K562 (cell line): Measurements from ENCODE around the gene RING1. TPM values are rescaled to one million over a fixed set of nuclear protein-coding genes. Genes with fewer than 3 reads are reported as not detected.

Experiments
- ATAC-seq: fragments of 200-7000 bp; cut with Tn5 transposase; 3 replicates; pipeline ENCODE4 v1.9.1; 2020; ENCODE audit warnings: moderate library complexity
- BruUV-seq: library from RNA; stranded (reverse); fragments of 400-500 nt; replicated peaks from 2 replicates; lab custom pipeline; 2021; lab: Mats Ljungman, UMichigan
- CTCF ChIA-PET: fragments of 300-600 bp; formaldehyde crosslinking; extraction: SDS; loops from one replicate; lab custom pipeline; 2021; ENCODE audit warnings: low intra/inter-chr PET ratio; lab: Yijun Ruan, JAX
- POLR2A ChIA-PET: fragments of 300-600, 350-650 bp; sonication (Branson Sonifier 250); formaldehyde crosslinking; extraction: SDS; loops from one replicate; lab custom pipeline; 2021; ENCODE audit warnings: antibody characterized with exemption, inconsistent platforms; lab: Yijun Ruan, JAX
- DNase-seq, 4 experiments: peaks; one replicate each; pipeline versions ENCODE4 v3.0.0 to v3.0.0-alpha.2; 2011 to 2018; ENCODE audit warnings: low spot score in 3 of 4, mixed read lengths in 3 of 4; ENCODE audit errors: extremely low read depth in 1 of 4
- FAIRE-seq: peaks from 2 replicates; lab custom pipeline; 2011; peaks lifted over from hg19 to GRCh38; lab: Jason Lieb, UNC
- H2AFZ ChIP-seq: 2 replicates; pipeline ENCODE4 v1.6.0; 2011; ENCODE audit warnings: low read depth, low read length, control low read depth, inconsistent platforms
- H3K27ac ChIP-seq: fragments of 200-600 bp; 3 replicates; pipeline ENCODE4 v1.8.0; 2011; ENCODE audit warnings: low read depth, mild to moderate bottlenecking, control low read depth, inconsistent platforms, low read length, moderate library complexity, mixed read lengths; ENCODE audit errors: extremely low read depth
- H3K27me3 ChIP-seq, 2 experiments: fragments of 300-600 bp in 1 of 2; 2 replicates in 1 of 2; 3 replicates in 1 of 2; pipeline versions ENCODE4 v1.6.0 to v1.8.0; 2011; ENCODE audit warnings: inconsistent platforms in 2 of 2, low read length in 2 of 2, mild to moderate bottlenecking in 1 of 2, mixed read lengths in 1 of 2, moderate library complexity in 1 of 2; ENCODE audit not compliant: control insufficient read depth in 2 of 2, insufficient read depth in 2 of 2
- H3K36me3 ChIP-seq: fragments of 300-600 bp; 3 replicates; pipeline ENCODE4 v1.8.0; 2011; ENCODE audit warnings: mild to moderate bottlenecking, low read length, inconsistent platforms; ENCODE audit not compliant: control insufficient read depth, insufficient read depth
- H3K4me1 ChIP-seq, 2 experiments: fragments of 200-600 bp in 1 of 2; replicated peaks in 1 of 2; 2 replicates in 1 of 2; 3 replicates in 1 of 2; pipeline versions ENCODE4 v1.5.1 to v1.8.0; 2011; ENCODE audit warnings: inconsistent platforms in 2 of 2, low read length in 2 of 2, mild to moderate bottlenecking in 1 of 2, mixed read lengths in 1 of 2, moderate library complexity in 1 of 2; ENCODE audit not compliant: control insufficient read depth in 2 of 2, insufficient read depth in 2 of 2
- H3K4me2 ChIP-seq: 2 replicates; pipeline ENCODE4 v1.6.1; 2011; ENCODE audit warnings: low read length, control low read depth, inconsistent platforms, mixed read lengths; ENCODE audit not compliant: insufficient read depth
- H3K4me3 ChIP-seq: fragments of 200-600 bp; sonication (generic), shearing (Covaris generic); 2 replicates; pipeline ENCODE4 v1.5.1; 2016; ENCODE audit warnings: control low read depth, inconsistent platforms
- H3K79me2 ChIP-seq: fragments of 200-600 bp; 3 replicates; pipeline ENCODE4 v1.8.0; 2011; ENCODE audit warnings: low read length, inconsistent platforms; ENCODE audit not compliant: control insufficient read depth, insufficient read depth
- H3K9ac ChIP-seq, 2 experiments: 2 replicates each; pipeline versions ENCODE4 v1.6.0 to v1.6.1; 2011; ENCODE audit warnings: low read depth in 2 of 2, low read length in 2 of 2, control low read depth in 1 of 2, inconsistent platforms in 1 of 2, mild to moderate bottlenecking in 1 of 2, mixed read lengths in 1 of 2; ENCODE audit not compliant: insufficient read depth in 1 of 2
- H3K9me1 ChIP-seq: one replicate; pipeline ENCODE4 v1.6.0; 2011; ENCODE audit warnings: inconsistent platforms, mild to moderate bottlenecking, low read length, moderate library complexity; ENCODE audit not compliant: control insufficient read depth, insufficient read depth
- H3K9me3 ChIP-seq: replicated peaks from 2 replicates; pipeline ENCODE4 v1.5.1; 2011; ENCODE audit warnings: low read depth, low read length, inconsistent platforms; ENCODE audit not compliant: control insufficient read depth, insufficient read depth
- H4K20me1 ChIP-seq: replicated peaks from 2 replicates; pipeline ENCODE4 v1.6.1; 2011; ENCODE audit warnings: low read length, inconsistent platforms, mixed read lengths; ENCODE audit not compliant: control insufficient read depth, insufficient read depth
- HNRNPL ChIP-seq: fragments of 200-400 bp; formaldehyde crosslinking; IDR thresholded peaks from 2 replicates; pipeline ENCODE4 v1.6.1; 2017; ENCODE audit warnings: low read depth, mild to moderate bottlenecking, low read length
- ILK ChIP-seq: fragments of 450-650 bp; IDR thresholded peaks from 2 replicates; pipeline ENCODE4 v1.6.1; 2016; ENCODE audit warnings: missing genetic modification characterization, low read depth, mild to moderate bottlenecking, missing compliant biosample characterization, moderate library complexity, borderline replicate concordance
- MTA2 ChIP-seq: fragments of 450-650 bp; IDR thresholded peaks from 2 replicates; pipeline ENCODE4 v1.6.1; 2016; ENCODE audit warnings: low read depth
- MYNN ChIP-seq, 2 experiments: sonication (generic); formaldehyde crosslinking in 1 of 2; IDR thresholded peaks; 2 replicates each; pipeline versions ENCODE4 v1.5.0 to v1.6.1; 2016 to 2020; ENCODE audit warnings: antibody characterized with exemption in 1 of 2, missing genetic modification reagents in 1 of 2
- U2AF1 ChIP-seq: fragments of 200-400 bp; formaldehyde crosslinking; optimal IDR thresholded peaks from 2 replicates; pipeline ENCODE3; 2017; ENCODE audit warnings: mild to moderate bottlenecking, low read depth, low read length, moderate library complexity
- ZFP30 ChIP-seq: fragments of 250-450 bp; sonication (Bioruptor Pico); IDR thresholded peaks from 2 replicates; pipeline ENCODE4 v1.8.0; 2022; ENCODE audit warnings: moderate library complexity, mild to moderate bottlenecking, inconsistent platforms, borderline replicate concordance
- WGBS: fragments of 100-300 bp; shearing (Covaris generic); methylation state at CpG from one replicate; pipeline ENCODE4 v1.1.6; 2016; ENCODE audit warnings: low coverage, mixed read lengths; ENCODE audit not compliant: insufficient coverage; ENCODE audit errors: missing lambda C conversion rate; 5-methylcytosine and 5-hydroxymethylcytosine counted together
- in situ Hi-C: fragments of 300-500 bp; cut with MboI; formaldehyde crosslinking; loops from 4 replicates; pipeline ENCODE4 v1.15.0; 2018; ENCODE audit warnings: inconsistent platforms, mixed read lengths
- intact Hi-C: fragments of 100-400 bp; cut with micrococcal nuclease; formaldehyde crosslinking; loops from 2 replicates; pipeline ENCODE4 v1.14.2; 2022
- polyA plus RNA-seq, 8 experiments: library from polyadenylated mRNA; depleted of rRNA in 4 of 8; stranded (reverse) in 5 of 8; unstranded in 3 of 8; fragments of >200 nt; fragmentation: Nextera tagmentation in 2 of 8; fragmentation: Illumina TruSeq in 1 of 8; extraction: Ambion mirVana in 2 of 8; extraction: Trizol in 1 of 8; gene quantifications; 2 replicates each; pipeline versions ENCODE4 v1.2.1 to v1.2.3, GENCODE V29; 2011 to 2014; ENCODE audit warnings: inconsistent platforms in 1 of 8, missing spikeins in 1 of 8
- total RNA-seq, 7 experiments: library from RNA; depleted of rRNA in 6 of 7; stranded (reverse); fragments of >200 nt in 6 of 7; fragmentation: Illumina TruSeq in 2 of 7; extraction: Trizol in 2 of 7; gene quantifications; 2 replicates each; pipeline versions ENCODE4 v1.2.1 to v1.2.3, GENCODE V29; 2011 to 2021; ENCODE audit warnings: low replicate concordance in 1 of 7
- TF ChIP-seq, protein P1 (sequence below): IDR thresholded peaks from 2 replicates; pipeline ENCODE4 v1.6.1; 2016; ENCODE audit warnings: missing genetic modification characterization, missing compliant biosample characterization

The RING1 gene
- total and polyA plus RNA-seq, 9 of the 15 experiments (the other 6 are each of a cell fraction or from before 2014, with no cell fraction given), result 4.2 to 59.1 (median 36.9) TPM

DNA sequence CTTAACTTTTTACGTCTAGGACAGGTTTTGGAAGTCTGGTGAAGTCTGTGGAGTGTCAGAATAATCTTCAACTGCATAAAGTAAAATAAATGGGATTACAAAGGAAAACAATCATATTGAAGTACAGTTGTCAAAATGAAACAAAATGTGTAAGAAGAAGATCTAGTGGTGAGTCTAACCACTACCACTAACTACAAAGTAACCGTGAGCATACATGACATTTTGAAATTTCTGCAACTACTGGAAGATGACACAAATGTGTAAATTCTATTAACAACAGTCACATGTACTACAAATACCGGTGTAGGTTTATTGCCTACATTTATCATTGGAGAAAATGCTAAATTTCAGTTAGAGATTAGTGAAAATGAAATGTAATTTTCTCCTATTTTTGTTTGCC, 33.7 kb downstream of the RING1 start:
- H3K27ac ChIP-seq, result no peak overlapping the region
- DNase-seq (no peak), FAIRE-seq (no peak), ATAC-seq (no peak)
- H3K4me3 ChIP-seq, result no peak overlapping the region
- H3K4me1 ChIP-seq, result no peaks in the 10 kb centered on the region
- intact Hi-C loops (no loop called here), in situ Hi-C loops (no loop called here)
- H3K79me2 ChIP-seq, result no peaks in the 10 kb centered on the region
- CTCF ChIA-PET, result no interaction called here
- no TSS peak for BruUV-seq
- H3K4me2 ChIP-seq, result no peak overlapping the region
- H3K27me3 ChIP-seq, result peaks cover 42 to 43% of the 10 kb centered on the region in 2 experiments
- POLR2A ChIA-PET, result interaction anchor here (0.7 kb wide), 1 partner anchor 30 kb away, joined by 3 read pairs; the partner anchor contains the start of genes RPS18 and VPS52
- no peaks in the 10 kb centered on the region for H3K9me3 ChIP-seq
- TF ChIP-seq HNRNPL, result no peak
- no peak overlapping the region for H2AFZ ChIP-seq
- H4K20me1 ChIP-seq, result 0 out of 2 replicates have a peak, but pooled peaks cover 3% of the 10 kb centered on the region
- H3K36me3 ChIP-seq, result no peaks in the 10 kb centered on the region
- 0% methylated on average over 3 of the region's 3 CpGs for WGBS
- H3K9ac ChIP-seq, result no peak overlapping the region
- H3K9me1 ChIP-seq, result no peaks in the 10 kb centered on the region

DNA sequence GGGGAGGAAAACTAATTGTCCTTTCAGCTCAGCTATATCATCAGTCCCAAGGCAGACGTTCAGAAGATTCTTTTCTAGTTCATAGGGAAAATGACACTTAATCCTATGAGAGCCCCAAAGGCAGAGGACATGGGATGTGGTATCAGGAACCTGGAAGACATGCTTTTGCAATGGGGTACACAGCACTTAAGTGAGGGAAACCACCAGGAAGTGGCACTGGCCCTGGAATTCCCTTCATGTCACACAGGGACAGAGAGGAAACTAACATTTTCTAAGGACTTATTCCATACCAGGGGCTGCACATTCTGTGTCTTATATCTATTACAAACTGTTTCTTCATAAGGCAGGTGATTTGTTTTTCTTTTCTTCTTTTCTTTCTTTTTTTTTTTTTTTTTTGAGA, 35.2 kb downstream of the RING1 start:
- Histone ChIP-seq H3K9ac (no peak overlapping the region), H3K4me2 (no peak overlapping the region), H3K27me3 (peaks cover 33 to 36% of the 10 kb centered on the region in 2 experiments), H4K20me1 (0 out of 2 replicates have a peak, but pooled peaks cover 3% of the 10 kb centered on the region), H3K9me3 (no peaks in the 10 kb centered on the region)
- in situ Hi-C loops, result no loop called here
- FAIRE-seq, result no peak
- POLR2A ChIA-PET, result interaction anchor here (0.6 to 1.2 kb wide), 4 partner anchors 28 to 148 kb away, joined by 3 to 5 read pairs (median 4); partner anchors contain the start of genes KIFC1, RPS18 and VPS52
- BruUV-seq, result no TSS peak
- TF ChIP-seq ZFP30 (CRISPR knock-in tag) (no peak), U2AF1 (no peak), MYNN (IDR thresholded peaks at IDR 0.05) (no peak), MYNN (CRISPR knock-in tag; IDR thresholded peaks at IDR 0.05) (no peak), ILK (no peak), MTA2 (no peak)
- TF ChIP-seq, protein P1, sequence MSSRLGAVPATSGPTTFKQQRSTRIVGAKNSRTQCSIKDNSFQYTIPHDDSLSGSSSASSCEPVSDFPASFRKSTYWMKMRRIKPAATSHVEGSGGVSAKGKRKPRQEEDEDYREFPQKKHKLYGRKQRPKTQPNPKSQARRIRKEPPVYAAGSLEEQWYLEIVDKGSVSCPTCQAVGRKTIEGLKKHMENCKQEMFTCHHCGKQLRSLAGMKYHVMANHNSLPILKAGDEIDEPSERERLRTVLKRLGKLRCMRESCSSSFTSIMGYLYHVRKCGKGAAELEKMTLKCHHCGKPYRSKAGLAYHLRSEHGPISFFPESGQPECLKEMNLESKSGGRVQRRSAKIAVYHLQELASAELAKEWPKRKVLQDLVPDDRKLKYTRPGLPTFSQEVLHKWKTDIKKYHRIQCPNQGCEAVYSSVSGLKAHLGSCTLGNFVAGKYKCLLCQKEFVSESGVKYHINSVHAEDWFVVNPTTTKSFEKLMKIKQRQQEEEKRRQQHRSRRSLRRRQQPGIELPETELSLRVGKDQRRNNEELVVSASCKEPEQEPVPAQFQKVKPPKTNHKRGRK (tag), result no peak
- TF ChIP-seq, all 486 proteins: peak for 0
- no peak for DNase-seq
- no peak overlapping the region for H2AFZ ChIP-seq
- H3K4me1 ChIP-seq, result peaks cover 5% of the 10 kb centered on the region in 2 experiments
- H3K36me3 ChIP-seq, result no peaks in the 10 kb centered on the region
- CTCF ChIA-PET, result interaction anchor here (0.6 to 0.7 kb wide), 2 partner anchors 225 to 346 kb away, joined by 4 read pairs; no protein-coding TSS in a partner anchor
- 0% methylated on average over 1 of the region's 1 CpG for WGBS
- no peak overlapping the region for H3K27ac ChIP-seq
- no peaks in the 10 kb centered on the region for H3K9me1 ChIP-seq
- H3K4me3 ChIP-seq, result no peak overlapping the region
- ATAC-seq, result no peak
- no peaks in the 10 kb centered on the region for H3K79me2 ChIP-seq
- intact Hi-C loops, result no loop called here
